Astrocyte of the spinal cord (primary cell): ENCODE data around the gene DNM2.
A peak's percentile ranks its signal among the peaks of the same experiment; 100 is the strongest.

Experiments used
- DNase-seq: peaks from one replicate; pipeline ENCODE4 v3.0.0; 2011; ENCODE audit warnings: low read depth, low spot score
- H3K4me3 ChIP-seq: 2 replicates; pipeline ENCODE4 v1.5.1; 2011; ENCODE audit warnings: low read depth, mild to moderate bottlenecking, low read length, moderate library complexity
- CTCF ChIP-seq: IDR thresholded peaks from 2 replicates; pipeline ENCODE4 v1.5.1; 2012; ENCODE audit warnings: low read depth, mild to moderate bottlenecking, low read length, inconsistent platforms
- in situ Hi-C: cut with HindIII; loops from 2 replicates; pipeline ENCODE4 v1.10.0; 2017; ENCODE audit warnings: low sequenced_read_pairs

The DNM2 gene

GRCh38 chr19:10699650-10700335 lies 18.1 kb upstream of the DNM2 start:
- H3K4me3 ChIP-seq = no peak overlapping the region
- in situ Hi-C loops = no loop called here
- TF ChIP-seq CTCF = peak; percentile 61
- peak; percentile 48 for DNase-seq

- in situ Hi-C loops = no loop called here
- peak overlapping the region; percentile 91 for H3K4me3 ChIP-seq
- no peak for DNase-seq
- TF ChIP-seq CTCF = no peak
These were observed 15.8 kb upstream of the DNM2 start for GRCh38 chr19:10701955-10702525.

- H3K4me3 ChIP-seq = no peak overlapping the region
- in situ Hi-C loops = no loop called here
- no peak for TF ChIP-seq CTCF
- no peak for DNase-seq
These were observed 10.9 kb upstream of the DNM2 start for GRCh38 chr19:10706990-10707389.

- DNase-seq = no peak
- no peak for TF ChIP-seq CTCF
- no peak overlapping the region for H3K4me3 ChIP-seq
- in situ Hi-C loops = no loop called here
These were observed 10.4 kb upstream of the DNM2 start for GRCh38 chr19:10707440-10707839.

GRCh38 chr19:10708291-10708690 lies 9.6 kb upstream of the DNM2 start:
- no peak overlapping the region for H3K4me3 ChIP-seq
- no peak for TF ChIP-seq CTCF
- in situ Hi-C loops = no loop called here
- DNase-seq = no peak

GRCh38 chr19:10712045-10712444 lies 5.8 kb upstream of the DNM2 start:
- TF ChIP-seq CTCF = peak; percentile 23
- no peak overlapping the region for H3K4me3 ChIP-seq
- DNase-seq = no peak
- in situ Hi-C loops = no loop called here
